Measurements from ENCODE around the gene EMX1. TPM values are rescaled to one million over a fixed set of nuclear protein-coding genes. Genes with fewer than 3 reads are reported as not detected.

Gene EMX1
- polyA plus RNA-seq, 1 donor from 2014 or later: 0.33 TPM

GRCh38 chr2:72951303-72952095, 34.2 kb downstream of the EMX1 start:
- no peak overlapping the region for H3K4me3 ChIP-seq (ENCODE audit: low read length)
- H3K27me3 ChIP-seq (ENCODE audit: insufficient read depth, low read depth, low read length): no peaks in the 10 kb centered on the region
- H3K9me3 ChIP-seq (ENCODE audit: low read length): no peaks in the 10 kb centered on the region
- no peaks in the 10 kb centered on the region for H3K36me3 ChIP-seq (ENCODE audit: insufficient read depth, low read length)
- H3K4me2 ChIP-seq (ENCODE audit: low read length): no peak overlapping the region
- no peaks in the 10 kb centered on the region for H3F3A ChIP-seq (ENCODE audit: insufficient read depth, low read length, poor library complexity, severe bottlenecking)
- H4K20me1 ChIP-seq (ENCODE audit: insufficient read depth): no peaks in the 10 kb centered on the region
- no peak overlapping the region for H3K27ac ChIP-seq (ENCODE audit: low read length)
- H3K79me2 ChIP-seq (replicated peaks; ENCODE audit: insufficient read depth, low read length): no peaks in the 10 kb centered on the region
- H3K9me2 ChIP-seq (ENCODE audit: insufficient read depth, low read length): no peaks in the 10 kb centered on the region
- H2AFZ ChIP-seq (ENCODE audit: low read depth, low read length): no peak overlapping the region
- TF ChIP-seq POLR2AphosphoS5 (IDR thresholded peaks at IDR 0.05) (no peak), RAD21 (conservative IDR thresholded peaks at IDR 0.05) (no peak), EZH2 (IDR thresholded peaks at IDR 0.05; ENCODE audit: borderline replicate concordance, insufficient read depth, low read length, poor library complexity, severe bottlenecking) (no peak), TAF1 (IDR thresholded peaks at IDR 0.05; ENCODE audit: low read depth) (no peak), MXI1 (conservative IDR thresholded peaks at IDR 0.05; ENCODE audit: poor library complexity, severe bottlenecking) (no peak), SMC3 (conservative IDR thresholded peaks at IDR 0.05; ENCODE audit: poor library complexity) (no peak), EP300 (conservative IDR thresholded peaks at IDR 0.05; ENCODE audit: poor library complexity, severe bottlenecking) (no peak)
- TF ChIP-seq, protein P1, sequence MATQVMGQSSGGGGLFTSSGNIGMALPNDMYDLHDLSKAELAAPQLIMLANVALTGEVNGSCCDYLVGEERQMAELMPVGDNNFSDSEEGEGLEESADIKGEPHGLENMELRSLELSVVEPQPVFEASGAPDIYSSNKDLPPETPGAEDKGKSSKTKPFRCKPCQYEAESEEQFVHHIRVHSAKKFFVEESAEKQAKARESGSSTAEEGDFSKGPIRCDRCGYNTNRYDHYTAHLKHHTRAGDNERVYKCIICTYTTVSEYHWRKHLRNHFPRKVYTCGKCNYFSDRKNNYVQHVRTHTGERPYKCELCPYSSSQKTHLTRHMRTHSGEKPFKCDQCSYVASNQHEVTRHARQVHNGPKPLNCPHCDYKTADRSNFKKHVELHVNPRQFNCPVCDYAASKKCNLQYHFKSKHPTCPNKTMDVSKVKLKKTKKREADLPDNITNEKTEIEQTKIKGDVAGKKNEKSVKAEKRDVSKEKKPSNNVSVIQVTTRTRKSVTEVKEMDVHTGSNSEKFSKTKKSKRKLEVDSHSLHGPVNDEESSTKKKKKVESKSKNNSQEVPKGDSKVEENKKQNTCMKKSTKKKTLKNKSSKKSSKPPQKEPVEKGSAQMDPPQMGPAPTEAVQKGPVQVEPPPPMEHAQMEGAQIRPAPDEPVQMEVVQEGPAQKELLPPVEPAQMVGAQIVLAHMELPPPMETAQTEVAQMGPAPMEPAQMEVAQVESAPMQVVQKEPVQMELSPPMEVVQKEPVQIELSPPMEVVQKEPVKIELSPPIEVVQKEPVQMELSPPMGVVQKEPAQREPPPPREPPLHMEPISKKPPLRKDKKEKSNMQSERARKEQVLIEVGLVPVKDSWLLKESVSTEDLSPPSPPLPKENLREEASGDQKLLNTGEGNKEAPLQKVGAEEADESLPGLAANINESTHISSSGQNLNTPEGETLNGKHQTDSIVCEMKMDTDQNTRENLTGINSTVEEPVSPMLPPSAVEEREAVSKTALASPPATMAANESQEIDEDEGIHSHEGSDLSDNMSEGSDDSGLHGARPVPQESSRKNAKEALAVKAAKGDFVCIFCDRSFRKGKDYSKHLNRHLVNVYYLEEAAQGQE (IDR thresholded peaks at IDR 0.05; ENCODE audit: borderline replicate concordance): no peak
- TF ChIP-seq, protein P2, sequence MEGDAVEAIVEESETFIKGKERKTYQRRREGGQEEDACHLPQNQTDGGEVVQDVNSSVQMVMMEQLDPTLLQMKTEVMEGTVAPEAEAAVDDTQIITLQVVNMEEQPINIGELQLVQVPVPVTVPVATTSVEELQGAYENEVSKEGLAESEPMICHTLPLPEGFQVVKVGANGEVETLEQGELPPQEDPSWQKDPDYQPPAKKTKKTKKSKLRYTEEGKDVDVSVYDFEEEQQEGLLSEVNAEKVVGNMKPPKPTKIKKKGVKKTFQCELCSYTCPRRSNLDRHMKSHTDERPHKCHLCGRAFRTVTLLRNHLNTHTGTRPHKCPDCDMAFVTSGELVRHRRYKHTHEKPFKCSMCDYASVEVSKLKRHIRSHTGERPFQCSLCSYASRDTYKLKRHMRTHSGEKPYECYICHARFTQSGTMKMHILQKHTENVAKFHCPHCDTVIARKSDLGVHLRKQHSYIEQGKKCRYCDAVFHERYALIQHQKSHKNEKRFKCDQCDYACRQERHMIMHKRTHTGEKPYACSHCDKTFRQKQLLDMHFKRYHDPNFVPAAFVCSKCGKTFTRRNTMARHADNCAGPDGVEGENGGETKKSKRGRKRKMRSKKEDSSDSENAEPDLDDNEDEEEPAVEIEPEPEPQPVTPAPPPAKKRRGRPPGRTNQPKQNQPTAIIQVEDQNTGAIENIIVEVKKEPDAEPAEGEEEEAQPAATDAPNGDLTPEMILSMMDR (IDR thresholded peaks at IDR 0.05; ENCODE audit: poor library complexity, severe bottlenecking): no peak
- no peak overlapping the region for H3K9ac ChIP-seq (ENCODE audit: low read length)

DNA sequence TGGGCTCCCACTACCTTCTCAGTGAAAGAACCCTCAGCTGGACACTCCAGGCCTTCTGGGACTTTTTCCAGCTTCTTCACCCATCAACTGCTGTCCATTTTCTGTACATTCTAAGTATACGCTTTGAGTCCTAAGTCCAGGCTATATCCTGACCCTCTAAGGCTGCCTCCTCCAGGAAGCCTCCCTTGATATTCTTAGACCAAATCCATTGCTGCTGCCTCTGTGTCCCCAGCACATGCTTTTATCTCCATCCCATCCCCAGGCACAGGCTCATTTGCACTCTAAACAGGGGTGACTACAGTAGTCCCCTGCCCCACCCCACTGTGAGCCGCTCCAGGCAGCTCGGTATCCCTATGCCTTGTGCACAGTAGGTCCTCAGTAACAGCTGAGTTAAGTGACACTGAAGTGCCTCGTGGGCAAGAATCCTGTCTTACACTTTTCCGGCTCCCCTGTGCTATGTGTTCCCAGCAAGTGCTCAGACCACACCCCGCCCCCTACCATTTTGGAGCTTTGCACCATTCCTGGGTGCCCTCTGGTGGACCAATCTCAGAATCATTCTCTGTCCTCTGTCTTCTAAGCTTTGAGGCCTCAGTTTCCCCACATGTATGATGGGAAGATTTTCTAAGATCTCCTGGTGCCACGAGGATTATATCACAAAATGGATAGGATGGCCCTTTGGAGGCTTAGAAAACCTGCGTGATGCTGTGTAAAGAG, 34.9 kb downstream of the EMX1 start:
- Histone ChIP-seq H3K27ac (ENCODE audit: low read length) (no peak overlapping the region), H3K27me3 (ENCODE audit: insufficient read depth, low read depth, low read length) (no peaks in the 10 kb centered on the region), H3K79me2 (replicated peaks; ENCODE audit: insufficient read depth, low read length) (no peaks in the 10 kb centered on the region), H3K4me3 (ENCODE audit: low read length) (no peak overlapping the region), H3K4me2 (ENCODE audit: low read length) (no peak overlapping the region), H4K20me1 (ENCODE audit: insufficient read depth) (no peaks in the 10 kb centered on the region), H3K36me3 (ENCODE audit: insufficient read depth, low read length) (no peaks in the 10 kb centered on the region), H3K9me3 (ENCODE audit: low read length) (no peaks in the 10 kb centered on the region), H2AFZ (ENCODE audit: low read depth, low read length) (no peak overlapping the region), H3K9me2 (ENCODE audit: insufficient read depth, low read length) (no peaks in the 10 kb centered on the region), H3K9ac (ENCODE audit: low read length) (no peak overlapping the region), H3F3A (ENCODE audit: insufficient read depth, low read length, poor library complexity, severe bottlenecking) (no peaks in the 10 kb centered on the region)
- TF ChIP-seq, protein P1 (IDR thresholded peaks at IDR 0.05; ENCODE audit: borderline replicate concordance): no peak
- TF ChIP-seq EZH2 (IDR thresholded peaks at IDR 0.05; ENCODE audit: borderline replicate concordance, insufficient read depth, low read length, poor library complexity, severe bottlenecking) (no peak), TAF1 (IDR thresholded peaks at IDR 0.05; ENCODE audit: low read depth) (no peak), EP300 (conservative IDR thresholded peaks at IDR 0.05; ENCODE audit: poor library complexity, severe bottlenecking) (no peak), SMC3 (conservative IDR thresholded peaks at IDR 0.05; ENCODE audit: poor library complexity) (no peak), RAD21 (conservative IDR thresholded peaks at IDR 0.05) (no peak), POLR2AphosphoS5 (IDR thresholded peaks at IDR 0.05) (no peak), MXI1 (conservative IDR thresholded peaks at IDR 0.05; ENCODE audit: poor library complexity, severe bottlenecking) (no peak)
- TF ChIP-seq, protein P2 (IDR thresholded peaks at IDR 0.05; ENCODE audit: poor library complexity, severe bottlenecking): no peak

Data from neural cell (in vitro differentiated cells).